GM23248 (cell line): ENCODE results near the gene CHTF18. TPM values are rescaled to one million over a fixed set of nuclear protein-coding genes. Genes with fewer than 3 reads are reported as not detected.

Experiments used
- DNase-seq: peaks from one replicate; pipeline ENCODE4 v3.0.0-alpha.2; 2015
- H2AFZ ChIP-seq: fragments of 200-600 bp; sonication (generic); 2 replicates; pipeline ENCODE4 v1.6.1; 2016; ENCODE audit warnings: antibody characterized with exemption
- H3F3A ChIP-seq: fragments of 200-600 bp; sonication (generic); 2 replicates; pipeline ENCODE4 v1.6.1; 2016; ENCODE audit warnings: mild to moderate bottlenecking, antibody characterized with exemption, mixed run types; ENCODE audit not compliant: insufficient read depth
- H3K27ac ChIP-seq: fragments of 200-600 bp; sonication (generic); 2 replicates; pipeline ENCODE4 v1.5.1; 2016; ENCODE audit warnings: mild to moderate bottlenecking
- H3K27me3 ChIP-seq: fragments of 200-600 bp; sonication (generic); replicated peaks from 2 replicates; pipeline ENCODE4 v1.6.1; 2016; ENCODE audit warnings: mild to moderate bottlenecking; ENCODE audit not compliant: insufficient read depth
- H3K36me3 ChIP-seq: fragments of 200-600 bp; sonication (generic); 2 replicates; pipeline ENCODE4 v1.6.1; 2016; ENCODE audit warnings: low read depth, mild to moderate bottlenecking
- H3K4me1 ChIP-seq: fragments of 200-600 bp; sonication (generic); 2 replicates; pipeline ENCODE4 v1.6.1; 2016; ENCODE audit warnings: mild to moderate bottlenecking; ENCODE audit not compliant: insufficient read depth
- H3K4me2 ChIP-seq: fragments of 200-600 bp; sonication (generic); one replicate; pipeline ENCODE4 v1.6.1; 2016; ENCODE audit warnings: mild to moderate bottlenecking; ENCODE audit not compliant: unreplicated experiment
- H3K4me3 ChIP-seq: fragments of 200-600 bp; sonication (generic); 2 replicates; pipeline ENCODE4 v1.5.1; 2016; ENCODE audit warnings: mild to moderate bottlenecking
- H3K79me2 ChIP-seq: fragments of 200-600 bp; sonication (generic); 2 replicates; pipeline ENCODE4 v1.6.1; 2016; ENCODE audit warnings: mild to moderate bottlenecking; ENCODE audit not compliant: insufficient read depth
- H3K9ac ChIP-seq: fragments of 200-600 bp; sonication (generic); 2 replicates; pipeline ENCODE4 v1.6.1; 2016; ENCODE audit warnings: mild to moderate bottlenecking
- H3K9me2 ChIP-seq: fragments of 200-600 bp; sonication (generic); 2 replicates; pipeline ENCODE4 v1.6.1; 2016; ENCODE audit warnings: mixed run types, mild to moderate bottlenecking, moderate library complexity; ENCODE audit not compliant: insufficient read depth
- H3K9me3 ChIP-seq: fragments of 200-600 bp; sonication (generic); one replicate; pipeline ENCODE4 v1.6.1; 2017; ENCODE audit warnings: low read depth
- H4K20me1 ChIP-seq: fragments of 200-600 bp; sonication (generic); 2 replicates; pipeline ENCODE4 v1.6.0; 2016; ENCODE audit not compliant: insufficient read depth
- EZH2 ChIP-seq: fragments of 200-600 bp; sonication (generic); IDR thresholded peaks from 2 replicates; pipeline ENCODE4 v1.6.1; 2018; ENCODE audit warnings: antibody characterized with exemption, mild to moderate bottlenecking; ENCODE audit not compliant: insufficient read depth, poor library complexity, severe bottlenecking
- EZH2phosphoT487 ChIP-seq: fragments of 200-600 bp; sonication (generic); IDR thresholded peaks from 2 replicates; pipeline ENCODE4 v1.6.1; 2018; ENCODE audit warnings: antibody characterized with exemption, moderate library complexity, mild to moderate bottlenecking, low read depth; ENCODE audit not compliant: insufficient read depth
- WGBS, 2 experiments: methylation state at CpG; one replicate each; pipeline ENCODE4 v1.1.6; 2015 to 2017; ENCODE audit warnings: low lambda C conversion rate in 2 of 2, low coverage in 1 of 2; ENCODE audit errors: missing lambda C conversion rate in 2 of 2; 5-methylcytosine and 5-hydroxymethylcytosine counted together
- in situ Hi-C: fragments of 300-500 bp; cut with MboI; formaldehyde crosslinking; loops from 2 replicates; pipeline ENCODE4 v1.15.0; 2020
- polyA plus RNA-seq: library from polyadenylated mRNA; unstranded; fragments of >200 nt; fragmentation: Nextera tagmentation; extraction: Ambion mirVana; gene quantifications from 2 replicates; pipeline ENCODE4 v1.2.1, GENCODE V29; 2016
- total RNA-seq: library from RNA; depleted of rRNA; stranded (reverse); fragments of >200 nt; shearing (Covaris generic); gene quantifications from 2 replicates; pipeline ENCODE4 v1.2.3, GENCODE V29; 2014

CHTF18 gene
- total and polyA plus RNA-seq, 2 experiments from 2014 or later = 8.8 to 13.1 TPM

- in situ Hi-C loops = no loop called here
- WGBS, 2 experiments = 74 to 80% methylated on average over 11 to 21 of the region's 21 CpGs
- no peaks in the 10 kb centered on the region for H3K9me3 ChIP-seq
- H3F3A ChIP-seq = no peaks in the 10 kb centered on the region
- no peaks in the 10 kb centered on the region for H3K27me3 ChIP-seq
- H3K4me1 ChIP-seq = no peaks in the 10 kb centered on the region
- no peaks in the 10 kb centered on the region for H4K20me1 ChIP-seq
- no peak overlapping the region for H2AFZ ChIP-seq
- no peak overlapping the region for H3K4me2 ChIP-seq
- no peak for DNase-seq
- H3K9me2 ChIP-seq = no peaks in the 10 kb centered on the region
- H3K36me3 ChIP-seq = no peaks in the 10 kb centered on the region
- TF ChIP-seq EZH2phosphoT487 (no peak), EZH2 (no peak)
- H3K79me2 ChIP-seq = no peaks in the 10 kb centered on the region
- H3K27ac ChIP-seq = no peak overlapping the region
- no peak overlapping the region for H3K9ac ChIP-seq
- no peak overlapping the region for H3K4me3 ChIP-seq
Measured at GRCh38 chr16:768428-768827, 20.0 kb upstream of the CHTF18 start.

DNA sequence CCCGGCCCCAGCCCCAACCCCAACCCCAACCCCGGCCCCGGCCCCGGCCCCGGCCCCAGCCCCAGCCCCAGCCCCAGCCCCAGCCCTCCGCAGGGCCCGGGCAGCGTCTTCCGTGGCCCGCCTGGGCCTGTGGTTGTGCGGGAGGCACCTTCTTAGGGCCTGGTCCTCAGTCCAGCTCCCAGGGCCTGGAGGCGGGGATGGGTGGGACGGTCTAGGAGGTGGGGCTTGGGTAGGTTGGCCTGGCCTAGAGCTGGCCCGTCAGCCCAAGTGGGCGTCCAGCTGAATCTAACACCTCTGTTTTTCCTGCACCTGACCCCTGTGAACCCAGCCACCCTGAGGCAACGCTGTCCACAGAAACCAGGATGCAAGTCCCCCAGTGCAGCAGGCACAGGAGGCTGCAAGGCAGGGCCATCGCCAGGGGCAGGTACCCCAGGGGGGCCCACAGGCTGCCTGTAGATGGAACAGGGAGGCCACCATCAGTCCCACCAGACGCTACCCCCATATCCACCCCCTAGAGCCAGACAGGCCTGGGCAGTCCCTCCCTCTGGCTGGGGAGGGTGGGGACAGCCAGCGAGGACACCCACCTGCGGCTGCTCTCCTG, 19.1 kb upstream of the CHTF18 start:
- no peak overlapping the region for H3K27ac ChIP-seq
- H3K9ac ChIP-seq = no peak overlapping the region
- H3K36me3 ChIP-seq = no peaks in the 10 kb centered on the region
- no peaks in the 10 kb centered on the region for H3K9me3 ChIP-seq
- H3K79me2 ChIP-seq = no peaks in the 10 kb centered on the region
- H3K4me3 ChIP-seq = no peak overlapping the region
- H4K20me1 ChIP-seq = no peaks in the 10 kb centered on the region
- in situ Hi-C loops = no loop called here
- H3F3A ChIP-seq = no peaks in the 10 kb centered on the region
- 70 to 82% methylated on average over 18 to 20 of the region's 20 CpGs for whole genome bisulfite sequencing, 2 experiments
- TF ChIP-seq EZH2 (no peak), EZH2phosphoT487 (no peak)
- H2AFZ ChIP-seq = no peak overlapping the region
- no peaks in the 10 kb centered on the region for H3K9me2 ChIP-seq
- H3K27me3 ChIP-seq = no peaks in the 10 kb centered on the region
- H3K4me1 ChIP-seq = no peaks in the 10 kb centered on the region
- no peak overlapping the region for H3K4me2 ChIP-seq
- DNase-seq = no peak

DNA sequence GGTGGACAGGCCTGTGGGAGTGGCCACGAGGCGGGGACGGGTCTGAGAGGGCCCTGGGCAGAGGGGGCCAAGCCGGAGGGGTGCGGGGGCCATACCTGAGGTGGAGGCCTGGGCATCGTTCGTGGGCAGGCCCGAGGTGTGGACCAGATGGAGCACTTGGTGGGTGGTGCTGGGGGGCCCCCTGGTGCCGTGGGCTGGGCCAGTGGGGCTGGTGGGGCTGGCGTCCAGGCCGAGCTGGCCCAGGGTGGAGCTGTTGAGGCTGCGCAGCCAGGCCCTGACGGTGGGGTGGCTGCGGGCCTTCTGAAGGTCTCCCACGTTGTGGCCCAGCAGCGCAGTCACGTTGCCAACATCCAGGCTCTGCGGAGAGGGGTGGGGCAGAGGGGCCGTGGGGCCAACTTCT, 18.5 kb upstream of the CHTF18 start:
- no peak for DNase-seq
- H3K9me2 ChIP-seq = no peaks in the 10 kb centered on the region
- no peak overlapping the region for H3K27ac ChIP-seq
- TF ChIP-seq EZH2phosphoT487 (no peak), EZH2 (no peak)
- H3K27me3 ChIP-seq = no peaks in the 10 kb centered on the region
- in situ Hi-C loops = no loop called here
- H3K4me3 ChIP-seq = no peak overlapping the region
- no peaks in the 10 kb centered on the region for H3K79me2 ChIP-seq
- H3K9me3 ChIP-seq = no peaks in the 10 kb centered on the region
- no peaks in the 10 kb centered on the region for H4K20me1 ChIP-seq
- WGBS, 2 experiments = 71 to 73% methylated on average over 10 to 19 of the region's 19 CpGs
- H3F3A ChIP-seq = no peaks in the 10 kb centered on the region
- H3K4me2 ChIP-seq = no peak overlapping the region
- H3K9ac ChIP-seq = no peak overlapping the region
- no peaks in the 10 kb centered on the region for H3K4me1 ChIP-seq
- no peak overlapping the region for H2AFZ ChIP-seq
- H3K36me3 ChIP-seq = no peaks in the 10 kb centered on the region

GRCh38 chr16:770411-770810, 18.0 kb upstream of the CHTF18 start:
- TF ChIP-seq EZH2 = no peak
- TF ChIP-seq EZH2phosphoT487 = no peak
- no peak overlapping the region for H3K9ac ChIP-seq
- no peaks in the 10 kb centered on the region for H3K4me1 ChIP-seq
- WGBS, 2 experiments = 63% methylated on average over 13 of the region's 13 CpGs; no CpG with 5 or more reads in 1 of the 2 experiments
- no peak overlapping the region for H3K4me2 ChIP-seq
- no peaks in the 10 kb centered on the region for H3K9me2 ChIP-seq
- H3K36me3 ChIP-seq = no peaks in the 10 kb centered on the region
- no peak overlapping the region for H2AFZ ChIP-seq
- no peaks in the 10 kb centered on the region for H3F3A ChIP-seq
- H4K20me1 ChIP-seq = no peaks in the 10 kb centered on the region
- no peaks in the 10 kb centered on the region for H3K79me2 ChIP-seq
- in situ Hi-C loops = no loop called here
- H3K4me3 ChIP-seq = no peak overlapping the region
- no peak overlapping the region for H3K27ac ChIP-seq
- no peaks in the 10 kb centered on the region for H3K9me3 ChIP-seq
- no peak for DNase-seq
- H3K27me3 ChIP-seq = no peaks in the 10 kb centered on the region

DNA sequence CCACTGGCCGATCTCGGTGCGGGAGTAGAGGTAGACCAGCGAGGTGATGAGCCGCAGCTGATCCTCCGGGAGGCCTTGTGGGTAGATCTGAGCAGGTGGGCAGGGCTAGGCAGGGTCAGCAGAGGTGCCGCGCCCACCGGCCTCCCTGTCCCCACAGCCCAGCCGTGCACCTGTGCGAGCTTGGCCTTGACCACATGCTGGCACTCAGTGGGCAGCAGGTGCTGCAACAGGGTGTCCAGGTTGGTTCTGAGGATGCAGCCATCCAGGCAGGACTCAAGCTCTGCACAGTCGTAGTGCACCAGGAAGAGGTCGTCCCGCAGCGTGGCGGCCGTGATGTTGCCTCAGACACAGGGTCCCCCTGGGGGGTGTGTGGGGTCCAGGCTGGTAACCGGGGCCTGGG, 15.5 kb upstream of the CHTF18 start:
- no peak overlapping the region for H3K4me2 ChIP-seq
- H3K27ac ChIP-seq = no peak overlapping the region
- no peaks in the 10 kb centered on the region for H3K9me3 ChIP-seq
- H3K27me3 ChIP-seq = no peaks in the 10 kb centered on the region
- H3K9me2 ChIP-seq = no peaks in the 10 kb centered on the region
- no peak overlapping the region for H3K4me3 ChIP-seq
- no peaks in the 10 kb centered on the region for H3K79me2 ChIP-seq
- no peaks in the 10 kb centered on the region for H3F3A ChIP-seq
- DNase-seq = no peak
- no peaks in the 10 kb centered on the region for H3K36me3 ChIP-seq
- H2AFZ ChIP-seq = no peak overlapping the region
- H3K9ac ChIP-seq = no peak overlapping the region
- WGBS, 2 experiments = 85 to 92% methylated on average over 16 to 18 of the region's 18 CpGs
- no peak for TF ChIP-seq EZH2
- TF ChIP-seq EZH2phosphoT487 = no peak
- in situ Hi-C loops = no loop called here
- no peaks in the 10 kb centered on the region for H4K20me1 ChIP-seq
- H3K4me1 ChIP-seq = no peaks in the 10 kb centered on the region; the same call in 1 of the 2 replicates
